ENCODE results near the gene RLN2. TPM values are rescaled to one million over a fixed set of nuclear protein-coding genes. Genes with fewer than 3 reads are reported as not detected.

Gene RLN2
- total RNA-seq, 2 experiments from 2014 or later: 2.2 to 2.8 TPM

DNA sequence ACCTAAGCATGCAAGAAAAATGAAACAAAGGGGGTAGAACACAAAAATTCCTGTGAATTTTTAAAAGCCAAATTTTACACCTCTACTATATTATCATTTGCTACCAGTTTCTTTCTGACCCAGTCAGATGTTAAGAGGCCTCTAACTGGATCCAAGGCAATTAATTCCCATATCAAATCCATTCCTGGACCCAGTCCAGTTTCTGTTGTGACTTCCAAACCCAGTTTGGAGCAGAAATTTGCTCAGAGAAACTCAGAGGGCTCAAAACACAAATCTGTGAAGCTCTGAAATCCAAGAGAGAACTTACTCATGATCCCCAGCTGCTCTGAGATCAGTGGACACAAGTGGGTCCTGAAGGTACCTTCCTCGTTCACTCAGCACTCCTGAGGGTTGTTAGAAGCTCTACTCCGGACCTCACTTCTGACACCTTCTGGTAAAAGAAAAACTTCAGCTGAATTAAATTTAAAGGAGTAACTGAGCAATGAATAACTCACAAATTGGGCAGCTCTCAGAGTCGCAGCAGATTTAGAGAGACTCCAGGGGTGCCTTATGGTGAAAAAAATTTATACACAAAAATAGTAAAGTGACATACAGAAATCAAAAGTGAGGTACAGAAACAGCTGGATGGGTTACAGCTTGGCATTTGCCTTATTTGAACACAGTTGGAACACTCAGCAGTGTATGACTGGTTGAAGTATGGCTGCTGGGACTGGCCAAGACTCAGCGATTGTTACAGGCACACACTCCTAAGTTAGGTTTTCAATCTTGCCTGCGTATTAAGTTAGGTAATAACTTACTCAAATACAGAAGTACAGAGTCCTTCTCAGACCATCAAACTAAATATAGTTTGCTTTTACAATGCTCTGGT lies 40.9 kb downstream of the RLN2 start:
- no peaks in the 10 kb centered on the region for H3K27me3 Mint-ChIP-seq (ENCODE audit: low read depth)
- POLR2A ChIA-PET: no interaction called here
- DNase-seq (no peak), ATAC-seq (peak; percentile 19)
- H3K4me1 Mint-ChIP-seq (ENCODE audit: low read depth): peaks cover 10% of the 10 kb centered on the region
- H3K36me3 Mint-ChIP-seq (ENCODE audit: low read depth): peaks cover 2% of the 10 kb centered on the region
- H3K27ac Mint-ChIP-seq: no peak overlapping the region
- CTCF ChIA-PET: interaction anchor here (0.7 to 1.2 kb wide), 5 partner anchors 77 to 572 kb away, joined by 3 to 4 read pairs (median 3); no protein-coding TSS in a partner anchor
- H3K4me3 Mint-ChIP-seq: no peak overlapping the region
- H3K9me3 Mint-ChIP-seq (ENCODE audit: insufficient read depth): peaks cover 7% of the 10 kb centered on the region

Other genes starting within 250 kb of the RLN2 start
- gene INSL6, start 119.1 kb downstream of the RLN2 start, total RNA-seq: not detected
- not detected for gene INSL4, start 73.3 kb downstream of the RLN2 start, total RNA-seq
- 1 to 10 TPM; 1.3 to 1.5 TPM for gene RLN1, start 35.2 kb upstream of the RLN2 start, total RNA-seq
- gene PLGRKT, start 133.2 kb upstream of the RLN2 start, total RNA-seq: 10 to 100 TPM; 30.5 to 30.7 TPM
- 1 to 10 TPM; 4.0 to 4.9 TPM for gene CD274, start 145.8 kb upstream of the RLN2 start, total RNA-seq
- gene PDCD1LG2, start 205.8 kb upstream of the RLN2 start, total RNA-seq: under 1 TPM; 0.55 TPM